AG08395 (cell line): ENCODE results near the gene BABAM2.

Experiments used
- DNase-seq: peaks from one replicate; pipeline ENCODE4 v3.0.0; 2012; ENCODE audit warnings: mixed read lengths, low spot score

BABAM2 gene

GRCh38 chr2:28163627-28164279 is 273.2 kb downstream of the BABAM2 start:
- no peak for DNase-seq

- DNase-seq = peak; percentile 32
Measured at GRCh38 chr2:28164280-28164801, 273.8 kb downstream of the BABAM2 start.

- DNase-seq = no peak
Measured at GRCh38 chr2:28165087-28165635, 274.6 kb downstream of the BABAM2 start.

- no peak for DNase-seq
Measured at GRCh38 chr2:28166956-28167355, 276.4 kb downstream of the BABAM2 start.

- peak; percentile 30 for DNase-seq
Measured at GRCh38 chr2:28168376-28168775, 277.8 kb downstream of the BABAM2 start.

- DNase-seq = no peak
Measured at GRCh38 chr2:28169492-28169891, 279.0 kb downstream of the BABAM2 start.

- DNase-seq = no peak
Measured at GRCh38 chr2:28172114-28172898, 281.8 kb downstream of the BABAM2 start.

GRCh38 chr2:28173377-28173776 is 282.8 kb downstream of the BABAM2 start:
- no peak for DNase-seq

GRCh38 chr2:28174211-28174610 is 283.7 kb downstream of the BABAM2 start:
- no peak for DNase-seq

GRCh38 chr2:28175028-28175427 is 284.5 kb downstream of the BABAM2 start:
- no peak for DNase-seq

GRCh38 chr2:28178946-28179345 is 288.4 kb downstream of the BABAM2 start:
- no peak for DNase-seq

GRCh38 chr2:28181801-28182200 is 291.3 kb downstream of the BABAM2 start:
- DNase-seq = no peak

- DNase-seq = no peak
Measured at GRCh38 chr2:28182348-28182747, 291.8 kb downstream of the BABAM2 start.

- no peak for DNase-seq
Measured at GRCh38 chr2:28185153-28185552, 294.6 kb downstream of the BABAM2 start.

GRCh38 chr2:28185891-28186290 is 295.4 kb downstream of the BABAM2 start:
- peak; percentile 21 for DNase-seq

GRCh38 chr2:28187186-28187585 is 296.7 kb downstream of the BABAM2 start:
- DNase-seq = no peak

GRCh38 chr2:28188436-28188835 is 297.9 kb downstream of the BABAM2 start:
- DNase-seq = no peak

GRCh38 chr2:28193630-28194403 is 303.3 kb downstream of the BABAM2 start:
- DNase-seq = no peak

GRCh38 chr2:28199995-28200679 is 309.6 kb downstream of the BABAM2 start:
- peak; percentile 10 for DNase-seq

GRCh38 chr2:28201671-28202180 is 311.2 kb downstream of the BABAM2 start:
- no peak for DNase-seq

GRCh38 chr2:28202719-28203118 is 312.2 kb downstream of the BABAM2 start:
- DNase-seq = no peak
